ENCODE results near the gene BMPER. TPM values are rescaled to one million over a fixed set of nuclear protein-coding genes. Genes with fewer than 3 reads are reported as not detected.

The BMPER gene
- total RNA-seq, 1 experiment from 2014 or later, result 0.50 TPM

- DNase-seq, result no peak
- H2AFZ ChIP-seq, result no peak overlapping the region
- no peaks in the 10 kb centered on the region for H3K4me1 ChIP-seq (replicated peaks; ENCODE audit: insufficient read depth)
- H3K27ac ChIP-seq, result no peak overlapping the region
- peaks cover 19% of the 10 kb centered on the region; the same call in 1 of the 2 replicates for H3K27me3 ChIP-seq (ENCODE audit: insufficient read depth, low read depth)
- no peaks in the 10 kb centered on the region for H3K9me2 ChIP-seq (ENCODE audit: insufficient read depth)
- no peaks in the 10 kb centered on the region for H3K79me2 ChIP-seq (ENCODE audit: low read depth)
- no peaks in the 10 kb centered on the region for H3K36me3 ChIP-seq (ENCODE audit: low read depth)
- H3F3A ChIP-seq (ENCODE audit: insufficient read depth, low read depth), result no peaks in the 10 kb centered on the region
- TF ChIP-seq EZH2 (IDR thresholded peaks at IDR 0.05; ENCODE audit: low read depth) (no peak), CTCF (conservative IDR thresholded peaks at IDR 0.05) (peak; percentile 41; the same call in 1 of the 2 replicates)
- intact Hi-C loops (cut with micrococcal nuclease; ENCODE audit: unreplicated experiment), result no loop called here
- no peak overlapping the region for H3K4me3 ChIP-seq
- H3K4me2 ChIP-seq, result no peak overlapping the region
- no TSS peak for BruUV-seq (replicated peaks)
- CTCF ChIA-PET, result interaction anchor here (0.6 kb wide), 1 partner anchor 54 kb away, joined by 4 read pairs; no protein-coding TSS in a partner anchor
- no peaks in the 10 kb centered on the region for H3K9me3 ChIP-seq (ENCODE audit: insufficient read depth, low read depth)
- no peaks in the 10 kb centered on the region for H4K20me1 ChIP-seq (ENCODE audit: insufficient read depth)
- POLR2A ChIA-PET (ENCODE audit: unreplicated experiment), result no interaction called here
Observed at GRCh38 chr7:33886149-33886623, 19.2 kb upstream of the BMPER start.

- intact Hi-C loops (cut with micrococcal nuclease; ENCODE audit: unreplicated experiment), result no loop called here
- H3K4me1 ChIP-seq (replicated peaks; ENCODE audit: insufficient read depth), result no peaks in the 10 kb centered on the region
- TF ChIP-seq CTCF (conservative IDR thresholded peaks at IDR 0.05) (no peak), EZH2 (IDR thresholded peaks at IDR 0.05; ENCODE audit: low read depth) (no peak)
- CTCF ChIA-PET, result no interaction called here
- no peak overlapping the region for H3K4me3 ChIP-seq
- DNase-seq, result no peak
- POLR2A ChIA-PET (ENCODE audit: unreplicated experiment), result no interaction called here
- peaks cover 31% of the 10 kb centered on the region; the same call in 1 of the 2 replicates for H3K27me3 ChIP-seq (ENCODE audit: insufficient read depth, low read depth)
- BruUV-seq (replicated peaks), result no TSS peak
- no peak overlapping the region for H2AFZ ChIP-seq
- H3K36me3 ChIP-seq (ENCODE audit: low read depth), result no peaks in the 10 kb centered on the region
- no peak overlapping the region for H3K4me2 ChIP-seq
- H4K20me1 ChIP-seq (ENCODE audit: insufficient read depth), result no peaks in the 10 kb centered on the region
- H3K9me3 ChIP-seq (ENCODE audit: insufficient read depth, low read depth), result no peaks in the 10 kb centered on the region
- H3F3A ChIP-seq (ENCODE audit: insufficient read depth, low read depth), result no peaks in the 10 kb centered on the region
- H3K27ac ChIP-seq, result no peak overlapping the region
- no peaks in the 10 kb centered on the region for H3K79me2 ChIP-seq (ENCODE audit: low read depth)
- no peaks in the 10 kb centered on the region for H3K9me2 ChIP-seq (ENCODE audit: insufficient read depth)
Observed at GRCh38 chr7:33887266-33887975, 17.9 kb upstream of the BMPER start.

- H3K4me1 ChIP-seq (replicated peaks; ENCODE audit: insufficient read depth), result no peaks in the 10 kb centered on the region
- H3K9me2 ChIP-seq (ENCODE audit: insufficient read depth), result no peaks in the 10 kb centered on the region
- H3K27ac ChIP-seq, result no peak overlapping the region
- no peak overlapping the region for H2AFZ ChIP-seq
- no peak overlapping the region for H3K4me3 ChIP-seq
- no peak for TF ChIP-seq EZH2 (IDR thresholded peaks at IDR 0.05; ENCODE audit: low read depth)
- no peak for TF ChIP-seq CTCF (conservative IDR thresholded peaks at IDR 0.05)
- POLR2A ChIA-PET (ENCODE audit: unreplicated experiment), result no interaction called here
- no peak for DNase-seq
- no peaks in the 10 kb centered on the region for H4K20me1 ChIP-seq (ENCODE audit: insufficient read depth)
- H3K4me2 ChIP-seq, result no peak overlapping the region
- no peaks in the 10 kb centered on the region for H3K79me2 ChIP-seq (ENCODE audit: low read depth)
- H3F3A ChIP-seq (ENCODE audit: insufficient read depth, low read depth), result no peaks in the 10 kb centered on the region
- no TSS peak for BruUV-seq (replicated peaks)
- no peaks in the 10 kb centered on the region for H3K9me3 ChIP-seq (ENCODE audit: insufficient read depth, low read depth)
- no peaks in the 10 kb centered on the region for H3K36me3 ChIP-seq (ENCODE audit: low read depth)
- H3K27me3 ChIP-seq (ENCODE audit: insufficient read depth, low read depth), result peaks cover 39% of the 10 kb centered on the region; the same call in 1 of the 2 replicates
- intact Hi-C loops (cut with micrococcal nuclease; ENCODE audit: unreplicated experiment), result no loop called here
- CTCF ChIA-PET, result no interaction called here
Observed at GRCh38 chr7:33888166-33888565, 17.2 kb upstream of the BMPER start.
